OCI-LY3 (cell line): Measurements from ENCODE around the gene OSBPL9.

Experiments
- CTCF ChIP-seq: fragments of 200-600, 300-600 bp; sonication (generic); IDR thresholded peaks from 2 replicates; pipeline ENCODE4 v1.5.1; 2014; ENCODE audit warnings: antibody characterized with exemption, low read length, low read depth
- EZH2phosphoT487 ChIP-seq: fragments of 200-600 bp; shearing (Covaris generic); IDR thresholded peaks from 2 replicates; pipeline ENCODE4 v1.6.1; 2018; ENCODE audit warnings: antibody characterized with exemption, mixed run types, low read depth

- TF ChIP-seq CTCF (no peak), EZH2phosphoT487 (no peak)
Measured at GRCh38 chr1:51612447-51612961, 4.4 kb upstream of the OSBPL9 start.
